Activated CD4-positive, alpha-beta memory T cell treated with anti-CD3 and anti-CD28 coated beads for 36 hours (primary cell): ENCODE measurements around the gene JOSD1. TPM values are rescaled to one million over a fixed set of nuclear protein-coding genes. Genes with fewer than 3 reads are reported as not detected.
"Not testable (repeated sequence)": the region's sequence is repeated elsewhere in the genome, so short reads cannot be mapped to it uniquely, and the experiment has no call there.

ENCODE experiments used
- CTCF ChIA-PET: fragments of 350-600 bp; sonication (Branson Sonifier 250); formaldehyde crosslinking; loops from one replicate; lab custom pipeline; 2021; ENCODE audit warnings: antibody characterized with exemption, inconsistent platforms; lab: Charles Lee
- POLR2A ChIA-PET: fragments of 350-600 bp; sonication (Branson Sonifier 250); formaldehyde crosslinking; loops from one replicate; lab custom pipeline; 2021; ENCODE audit warnings: antibody characterized with exemption; lab: Charles Lee
- DNase-seq: peaks from one replicate; pipeline ENCODE4 v3.0.0-alpha.2; 2020
- H3K27ac Mint-ChIP-seq: one replicate; pipeline ENCODE4 v1.8.0; 2021; ENCODE audit warnings: mixed read lengths
- H3K27me3 Mint-ChIP-seq: one replicate; pipeline ENCODE4 v1.8.0; 2021; ENCODE audit warnings: mixed read lengths
- H3K36me3 Mint-ChIP-seq: one replicate; pipeline ENCODE4 v1.8.0; 2021; ENCODE audit warnings: mixed read lengths
- H3K4me1 Mint-ChIP-seq: one replicate; pipeline ENCODE4 v1.8.0; 2021; ENCODE audit warnings: low read depth, mixed read lengths
- H3K4me3 Mint-ChIP-seq: one replicate; pipeline ENCODE4 v1.8.0; 2021; ENCODE audit warnings: mild to moderate bottlenecking, mixed read lengths
- H3K9me3 Mint-ChIP-seq: one replicate; pipeline ENCODE4 v1.8.0; 2021; ENCODE audit warnings: mixed read lengths
- intact Hi-C: fragments of 100-400 bp; cut with micrococcal nuclease; formaldehyde crosslinking; loops from one replicate; pipeline ENCODE4 v1.15.1; 2023
- total RNA-seq, 2 experiments: library from RNA; stranded (reverse); gene quantifications; one replicate each; pipeline ENCODE4 v1.2.3, GENCODE V29; 2021

Gene JOSD1
- total RNA-seq, 2 experiments from 2014 or later, result 71.8 to 78.4 TPM

GRCh38 chr22:38644245-38644644 is 56.5 kb downstream of the JOSD1 start:
- H3K9me3 Mint-ChIP-seq, POLR2A ChIA-PET, H3K4me1 Mint-ChIP-seq, intact Hi-C loops, CTCF ChIA-PET, H3K4me3 Mint-ChIP-seq, H3K27ac Mint-ChIP-seq, DNase-seq, H3K36me3 Mint-ChIP-seq: not testable (repeated sequence)
- peaks cover 13% of the 10 kb centered on the region for H3K27me3 Mint-ChIP-seq

- H3K4me1 Mint-ChIP-seq, result no peaks in the 10 kb centered on the region
- intact Hi-C loops, result no loop called here
- H3K9me3 Mint-ChIP-seq, result no peaks in the 10 kb centered on the region
- POLR2A ChIA-PET, result interaction anchor here (0.6 kb wide), 1 partner anchor 47 kb away, joined by 3 read pairs; no protein-coding TSS in a partner anchor
- no peaks in the 10 kb centered on the region for H3K36me3 Mint-ChIP-seq
- H3K4me3 Mint-ChIP-seq, result no peak overlapping the region
- CTCF ChIA-PET, result interaction anchor here (0.7 kb wide), 1 partner anchor 158 kb away, joined by 3 read pairs; no protein-coding TSS in a partner anchor
- DNase-seq, result no peak
- H3K27ac Mint-ChIP-seq, result no peak overlapping the region
- peaks cover 13% of the 10 kb centered on the region for H3K27me3 Mint-ChIP-seq
Measured at GRCh38 chr22:38641476-38642040, 59.2 kb downstream of the JOSD1 start.

GRCh38 chr22:38638728-38639127 is 62.0 kb downstream of the JOSD1 start:
- Mint-ChIP-seq H3K36me3 (no peaks in the 10 kb centered on the region), H3K4me1 (no peaks in the 10 kb centered on the region), H3K4me3 (no peak overlapping the region), H3K27me3 (peaks cover 13% of the 10 kb centered on the region), H3K9me3 (no peaks in the 10 kb centered on the region), H3K27ac (no peak overlapping the region)
- ChIA-PET POLR2A (no interaction called here), CTCF (no interaction called here)
- DNase-seq, result no peak
- intact Hi-C loops, result no loop called here

- H3K36me3 Mint-ChIP-seq, result no peaks in the 10 kb centered on the region
- H3K27ac Mint-ChIP-seq, result no peak overlapping the region
- H3K4me3 Mint-ChIP-seq, result no peak overlapping the region
- H3K4me1 Mint-ChIP-seq, result no peaks in the 10 kb centered on the region
- ChIA-PET CTCF (no interaction called here), POLR2A (no interaction called here)
- H3K27me3 Mint-ChIP-seq, result peaks cover 9% of the 10 kb centered on the region
- H3K9me3 Mint-ChIP-seq, result no peaks in the 10 kb centered on the region
- no peak for DNase-seq
- intact Hi-C loops, result no loop called here
Measured at GRCh38 chr22:38638216-38638615, 62.5 kb downstream of the JOSD1 start.

Other genes with a start within 250 kb of the JOSD1 start
- gene KCNJ4, start 245.7 kb downstream of the JOSD1 start, total RNA-seq, result not detected
- gene KDELR3, start 232.8 kb downstream of the JOSD1 start, total RNA-seq, result under 1 TPM; 0.94 to 0.97 TPM
- 100 to 1,000 TPM; 353 to 358 TPM for gene DDX17, start 194.6 kb downstream of the JOSD1 start, total RNA-seq
- gene DMC1, start 130.8 kb downstream of the JOSD1 start, total RNA-seq, result 10 to 100 TPM; 15.8 to 20.1 TPM
- gene FAM227A, start 44.6 kb downstream of the JOSD1 start, total RNA-seq, result under 1 TPM; 0.36 to 0.88 TPM
- gene CBY1, start 44.3 kb downstream of the JOSD1 start, total RNA-seq, result 10 to 100 TPM in 1 of 2 experiments, 1 to 10 TPM in 1; 9.8 to 14.6 TPM
- gene TOMM22, start 19.0 kb downstream of the JOSD1 start, total RNA-seq, result 100 to 1,000 TPM; 122 to 128 TPM
- 10 to 100 TPM; 95.4 to 98.1 TPM for gene GTPBP1, start 5.0 kb upstream of the JOSD1 start, total RNA-seq
- 100 to 1,000 TPM; 159 to 168 TPM for gene SUN2, start 55.1 kb upstream of the JOSD1 start, total RNA-seq
- gene DNAL4, start 93.2 kb upstream of the JOSD1 start, total RNA-seq, result 1 to 10 TPM; 7.7 to 8.3 TPM
- gene NPTXR, start 143.1 kb upstream of the JOSD1 start, total RNA-seq, result 1 to 10 TPM; 1.9 to 2.5 TPM
- 100 to 1,000 TPM; 116 to 117 TPM for gene CBX6, start 171.3 kb upstream of the JOSD1 start, total RNA-seq